ENCODE data around the gene ASPG. TPM values are rescaled to one million over a fixed set of nuclear protein-coding genes. Genes with fewer than 3 reads are reported as not detected.

Gene ASPG
- total and polyA plus RNA-seq, 4 experiments from 2014 or later = not detected

DNA sequence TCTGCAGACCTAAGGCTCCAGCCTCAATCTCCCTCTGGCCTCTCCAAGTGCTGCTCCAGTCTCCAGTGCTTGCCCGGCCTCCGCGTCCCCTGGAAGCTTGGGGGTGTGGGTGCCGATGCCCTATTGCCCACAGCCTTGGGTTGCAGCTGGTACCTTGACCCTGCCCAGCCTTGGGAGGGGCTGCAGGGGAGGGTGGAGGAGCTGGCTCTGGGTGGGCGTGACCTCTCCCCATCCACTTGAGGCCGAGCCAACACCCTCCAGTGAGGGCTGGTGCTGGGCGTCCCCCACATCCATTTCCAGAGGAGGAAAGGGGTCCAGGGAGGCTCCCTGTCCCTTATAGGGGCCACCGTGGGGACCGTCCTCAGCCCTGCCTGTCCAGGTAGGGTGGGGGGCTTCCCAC lies 77.0 kb downstream of the ASPG start:
- Mint-ChIP-seq H3K27me3 (no peaks in the 10 kb centered on the region), H3K27ac (no peak overlapping the region), H3K4me1 (no peaks in the 10 kb centered on the region), H3K4me3 (no peak overlapping the region), H3K36me3 (no peaks in the 10 kb centered on the region), H3K9me3 (no peaks in the 10 kb centered on the region)
- Histone ChIP-seq H3K27ac (ENCODE audit: low read depth, low read length) (no peak overlapping the region), H3K36me3 (ENCODE audit: insufficient read depth, low read length) (no peaks in the 10 kb centered on the region), H3K9me3 (ENCODE audit: control insufficient read depth in 1 of 2, low read length in 2 of 2) (no peaks in the 10 kb centered on the region), H3K4me3 (ENCODE audit: low read length in 2 of 2) (no peak overlapping the region), H3K4me1 (ENCODE audit: insufficient read depth, low read length) (no peaks in the 10 kb centered on the region), H3K27me3 (ENCODE audit: insufficient read depth, low read length) (no peaks in the 10 kb centered on the region)
- CTCF ChIA-PET (ENCODE audit: partially characterized antibody) = no interaction called here
- POLR2A ChIA-PET (ENCODE audit: partially characterized antibody) = no interaction called here
- intact Hi-C loops (cut with micrococcal nuclease) = no loop called here
- DNase-seq = no peak

DNA sequence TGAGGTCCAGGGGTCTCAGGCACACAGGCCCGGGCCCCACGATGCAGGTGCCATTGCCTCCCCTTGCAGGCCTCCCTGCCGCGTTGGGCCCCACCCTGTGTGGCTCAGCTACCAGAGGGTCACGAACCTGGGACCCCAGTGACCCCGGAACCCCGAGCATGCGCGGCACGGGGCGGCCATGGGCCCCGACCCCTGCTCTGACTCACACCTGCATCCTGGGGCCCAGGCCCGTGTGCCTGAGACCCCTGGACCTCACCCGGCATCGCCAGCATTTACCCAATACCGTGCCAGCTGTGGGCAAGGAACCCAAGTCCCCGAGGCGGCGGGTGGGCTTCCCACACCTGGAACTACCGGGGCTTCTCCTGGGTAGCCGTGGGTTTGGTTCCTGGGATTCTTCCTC lies 78.0 kb downstream of the ASPG start:
- POLR2A ChIA-PET (ENCODE audit: partially characterized antibody) = no interaction called here
- no peak overlapping the region for H3K27ac ChIP-seq (ENCODE audit: low read depth, low read length)
- no peaks in the 10 kb centered on the region for H3K36me3 ChIP-seq (ENCODE audit: insufficient read depth, low read length)
- DNase-seq = no peak
- H3K27me3 ChIP-seq (ENCODE audit: insufficient read depth, low read length) = no peaks in the 10 kb centered on the region
- no peak overlapping the region for H3K27ac Mint-ChIP-seq
- no peaks in the 10 kb centered on the region for H3K9me3 Mint-ChIP-seq
- no peaks in the 10 kb centered on the region for H3K36me3 Mint-ChIP-seq
- H3K4me1 Mint-ChIP-seq = no peaks in the 10 kb centered on the region
- CTCF ChIA-PET (ENCODE audit: partially characterized antibody) = no interaction called here
- no peaks in the 10 kb centered on the region for H3K27me3 Mint-ChIP-seq
- intact Hi-C loops (cut with micrococcal nuclease) = no loop called here
- no peak overlapping the region for H3K4me3 Mint-ChIP-seq
- no peaks in the 10 kb centered on the region for H3K9me3 ChIP-seq (ENCODE audit: control insufficient read depth in 1 of 2, low read length in 2 of 2)
- no peak overlapping the region for H3K4me3 ChIP-seq (ENCODE audit: low read length in 2 of 2)
- H3K4me1 ChIP-seq (ENCODE audit: insufficient read depth, low read length) = no peaks in the 10 kb centered on the region

DNA sequence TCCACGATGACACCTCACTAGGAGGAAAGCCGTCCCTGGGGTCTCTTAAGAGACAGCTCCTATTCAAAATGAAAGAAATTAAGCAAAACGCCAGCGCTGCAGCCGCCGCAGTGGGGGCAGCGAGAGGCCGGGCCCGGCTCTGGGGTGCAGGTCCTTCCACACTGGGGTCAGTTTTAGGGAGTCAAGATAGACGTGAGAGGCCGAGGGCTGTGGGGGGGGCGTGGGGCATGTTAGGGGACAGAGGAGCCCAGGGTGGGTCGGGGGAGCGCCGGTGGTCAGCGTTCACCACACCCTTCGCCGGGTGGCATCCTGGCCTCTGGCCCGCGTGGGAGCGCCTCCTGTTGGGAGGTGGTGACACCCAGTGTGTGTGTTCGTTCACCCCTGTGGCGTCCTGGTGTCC lies 78.5 kb downstream of the ASPG start:
- Histone ChIP-seq H3K36me3 (ENCODE audit: insufficient read depth, low read length) (no peaks in the 10 kb centered on the region), H3K9me3 (ENCODE audit: control insufficient read depth in 1 of 2, low read length in 2 of 2) (no peaks in the 10 kb centered on the region), H3K4me3 (ENCODE audit: low read length in 2 of 2) (no peak overlapping the region), H3K27ac (ENCODE audit: low read depth, low read length) (no peak overlapping the region), H3K4me1 (ENCODE audit: insufficient read depth, low read length) (no peaks in the 10 kb centered on the region), H3K27me3 (ENCODE audit: insufficient read depth, low read length) (no peaks in the 10 kb centered on the region)
- Mint-ChIP-seq H3K9me3 (no peaks in the 10 kb centered on the region), H3K27ac (no peak overlapping the region), H3K4me3 (no peak overlapping the region), H3K27me3 (no peaks in the 10 kb centered on the region), H3K36me3 (no peaks in the 10 kb centered on the region), H3K4me1 (no peaks in the 10 kb centered on the region)
- ChIA-PET POLR2A (ENCODE audit: partially characterized antibody) (no interaction called here), CTCF (ENCODE audit: partially characterized antibody) (no interaction called here)
- DNase-seq = no peak
- intact Hi-C loops (cut with micrococcal nuclease) = no loop called here

DNA sequence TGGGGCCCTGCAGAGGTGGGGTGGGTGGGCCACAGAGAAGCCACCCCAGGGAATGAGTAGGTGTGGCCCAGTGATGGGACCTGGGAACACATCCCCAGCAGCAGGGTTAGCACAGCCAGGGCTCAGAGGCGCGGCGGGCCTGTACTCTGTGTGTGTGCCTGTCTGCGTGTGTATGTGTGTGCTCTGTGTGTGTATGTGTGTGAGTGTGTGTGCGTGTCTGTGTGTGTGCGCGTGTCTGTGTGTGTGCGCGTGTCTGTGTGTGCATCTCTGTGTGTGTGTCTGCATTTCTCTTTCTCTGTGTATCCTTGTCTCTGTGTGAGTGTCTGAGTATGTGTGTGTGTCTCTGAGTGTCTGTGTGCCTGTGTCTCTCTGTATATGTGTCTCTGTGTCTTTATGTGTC lies 79.0 kb downstream of the ASPG start:
- no peak overlapping the region for H3K4me3 Mint-ChIP-seq
- ChIA-PET POLR2A (ENCODE audit: partially characterized antibody) (no interaction called here), CTCF (ENCODE audit: partially characterized antibody) (no interaction called here)
- H3K27ac Mint-ChIP-seq = no peak overlapping the region
- intact Hi-C loops (cut with micrococcal nuclease) = no loop called here
- no peak for DNase-seq
- H3K4me1 ChIP-seq (ENCODE audit: insufficient read depth, low read length) = no peaks in the 10 kb centered on the region
- no peaks in the 10 kb centered on the region for H3K36me3 ChIP-seq (ENCODE audit: insufficient read depth, low read length)
- no peaks in the 10 kb centered on the region for H3K4me1 Mint-ChIP-seq
- no peak overlapping the region for H3K4me3 ChIP-seq (ENCODE audit: low read length in 2 of 2)
- no peaks in the 10 kb centered on the region for H3K9me3 ChIP-seq (ENCODE audit: control insufficient read depth in 1 of 2, low read length in 2 of 2)
- H3K27me3 Mint-ChIP-seq = no peaks in the 10 kb centered on the region
- no peaks in the 10 kb centered on the region for H3K9me3 Mint-ChIP-seq
- no peaks in the 10 kb centered on the region for H3K27me3 ChIP-seq (ENCODE audit: insufficient read depth, low read length)
- no peaks in the 10 kb centered on the region for H3K36me3 Mint-ChIP-seq
- no peak overlapping the region for H3K27ac ChIP-seq (ENCODE audit: low read depth, low read length)

Small RNAs within 50 kb of the gene (microRNA-seq; reads per million reads assigned to microRNA genes)
- not detected for gene MIR203A (ENCODE audit: borderline microRNAs expressed, borderline number of aligned reads, borderline replicate concordance)
- not detected for gene MIR203B (ENCODE audit: borderline microRNAs expressed, borderline number of aligned reads, borderline replicate concordance)

Other genes starting within 250 kb of the ASPG start
- gene PPP1R13B, start 238.1 kb upstream of the ASPG start, total RNA-seq = 10 to 100 TPM; 23.3 to 30.5 TPM
- gene PPP1R13B, start 238.1 kb upstream of the ASPG start, polyA plus RNA-seq = 1 to 10 TPM in 1 of 2 donors, under 1 TPM in 1; 0.72 to 8.2 TPM
- gene TDRD9, start 157.2 kb upstream of the ASPG start, total RNA-seq = under 1 TPM; 0.28 to 0.29 TPM
- gene TDRD9, start 157.2 kb upstream of the ASPG start, polyA plus RNA-seq = 1 to 10 TPM in 1 of 2 donors, under 1 TPM in 1; 0.89 to 1.2 TPM
- gene RD3L, start 143.2 kb upstream of the ASPG start, total RNA-seq = not detected
- not detected for gene RD3L, start 143.2 kb upstream of the ASPG start, polyA plus RNA-seq
- gene KIF26A, start 52.9 kb downstream of the ASPG start, total RNA-seq = under 1 TPM; 0.22 to 0.23 TPM
- gene KIF26A, start 52.9 kb downstream of the ASPG start, polyA plus RNA-seq = under 1 TPM in 1 of 2 donors, not detected in 1; 0.05 TPM